ENCODE results near the gene PCSK1N. TPM values are rescaled to one million over a fixed set of nuclear protein-coding genes. Genes with fewer than 3 reads are reported as not detected.
A peak's percentile ranks its signal among the peaks of the same experiment; 100 is the strongest.
"Not testable (repeated sequence)": the region's sequence is repeated elsewhere in the genome, so short reads cannot be mapped to it uniquely, and the experiment has no call there.

Gene PCSK1N, protein sequence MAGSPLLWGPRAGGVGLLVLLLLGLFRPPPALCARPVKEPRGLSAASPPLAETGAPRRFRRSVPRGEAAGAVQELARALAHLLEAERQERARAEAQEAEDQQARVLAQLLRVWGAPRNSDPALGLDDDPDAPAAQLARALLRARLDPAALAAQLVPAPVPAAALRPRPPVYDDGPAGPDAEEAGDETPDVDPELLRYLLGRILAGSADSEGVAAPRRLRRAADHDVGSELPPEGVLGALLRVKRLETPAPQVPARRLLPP
- total RNA-seq, result 1 to 10 TPM; 2.9 to 4.0 TPM
- polyA plus RNA-seq (2013, experiment 1 of 2), result 41.3 TPM
- 47.1 TPM for polyA plus RNA-seq (2013, experiment 2 of 2)
- long read RNA-seq, experiment 1, partial matches to known transcripts, result 5 of 7 reads
- long read RNA-seq, experiment 1, other reads (novel, unspliced or antisense), result 0 of 7 reads
- long read RNA-seq, experiment 2, transcript PCSK1N-201 (3 exons, 1,050 nt), result major isoform, 7 of 7 reads
- long read RNA-seq, experiment 2, partial matches to known transcripts, result 0 of 7 reads
- long read RNA-seq, experiment 2, other reads (novel, unspliced or antisense), result 0 of 7 reads
- long read RNA-seq, experiment 3, partial matches to known transcripts, result 0 of 3 reads
- long read RNA-seq, experiment 3, other reads (novel, unspliced or antisense), result 0 of 3 reads
- long read RNA-seq, experiment 4, result 0 reads

DNA sequence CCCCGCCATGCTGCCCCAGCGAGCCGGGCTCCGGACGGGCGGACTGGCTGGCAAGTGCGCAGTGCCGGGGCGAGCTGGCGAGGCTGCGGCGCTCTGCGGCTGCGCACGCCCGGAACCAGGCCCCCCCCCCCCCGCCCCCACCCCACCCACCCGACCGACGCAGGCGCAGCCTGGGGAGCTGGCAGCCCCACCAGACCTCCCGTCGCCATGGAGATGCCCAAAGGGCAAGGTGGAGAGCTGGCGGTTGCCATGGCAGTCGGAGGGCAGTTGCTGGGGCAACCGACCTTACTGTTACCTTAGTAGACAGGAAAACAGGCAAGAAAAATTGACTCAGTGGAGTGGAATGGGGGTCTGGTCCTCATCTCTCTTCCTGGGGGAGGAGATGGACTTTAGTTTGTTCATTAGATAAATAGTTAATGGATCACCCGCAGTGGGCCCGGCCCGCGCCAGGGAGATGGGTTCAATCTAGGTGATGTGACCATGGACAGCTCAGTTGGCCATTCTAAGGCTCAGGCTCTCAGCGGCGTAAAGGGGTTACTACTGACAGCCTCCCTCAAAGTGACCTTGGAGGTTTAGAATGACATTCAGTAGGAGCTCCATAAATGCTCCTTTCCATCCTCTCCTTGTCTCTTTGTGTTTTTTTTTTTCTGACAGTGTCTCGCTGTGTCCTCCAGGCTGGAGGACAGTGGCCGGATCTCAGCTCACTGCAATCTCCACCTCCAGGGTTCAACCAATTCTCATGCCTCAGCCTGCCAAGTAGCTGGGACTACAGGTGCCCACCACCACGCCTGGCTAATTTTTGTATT is at the start of gene PCSK1N:
PCSK1N (minus strand) TSS at position 87 of the 806 bp plus-strand sequence; CDS start at position 9, 78 bp downstream.
- H3K27me3 Mint-ChIP-seq (ENCODE audit: insufficient read depth), result peaks cover 67% of the 10 kb centered on the region
- peak; percentile 61 for DNase-seq
- TF ChIP-seq, protein P1, sequence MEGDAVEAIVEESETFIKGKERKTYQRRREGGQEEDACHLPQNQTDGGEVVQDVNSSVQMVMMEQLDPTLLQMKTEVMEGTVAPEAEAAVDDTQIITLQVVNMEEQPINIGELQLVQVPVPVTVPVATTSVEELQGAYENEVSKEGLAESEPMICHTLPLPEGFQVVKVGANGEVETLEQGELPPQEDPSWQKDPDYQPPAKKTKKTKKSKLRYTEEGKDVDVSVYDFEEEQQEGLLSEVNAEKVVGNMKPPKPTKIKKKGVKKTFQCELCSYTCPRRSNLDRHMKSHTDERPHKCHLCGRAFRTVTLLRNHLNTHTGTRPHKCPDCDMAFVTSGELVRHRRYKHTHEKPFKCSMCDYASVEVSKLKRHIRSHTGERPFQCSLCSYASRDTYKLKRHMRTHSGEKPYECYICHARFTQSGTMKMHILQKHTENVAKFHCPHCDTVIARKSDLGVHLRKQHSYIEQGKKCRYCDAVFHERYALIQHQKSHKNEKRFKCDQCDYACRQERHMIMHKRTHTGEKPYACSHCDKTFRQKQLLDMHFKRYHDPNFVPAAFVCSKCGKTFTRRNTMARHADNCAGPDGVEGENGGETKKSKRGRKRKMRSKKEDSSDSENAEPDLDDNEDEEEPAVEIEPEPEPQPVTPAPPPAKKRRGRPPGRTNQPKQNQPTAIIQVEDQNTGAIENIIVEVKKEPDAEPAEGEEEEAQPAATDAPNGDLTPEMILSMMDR (conservative IDR thresholded peaks at IDR 0.05), result no peak
- H3K27ac Mint-ChIP-seq, result no peak within 1 kb of the TSS
- no peaks in the 10 kb centered on the region for H3K9me3 ChIP-seq (ENCODE audit: control insufficient read depth, low read length)
- H3K36me3 Mint-ChIP-seq (ENCODE audit: low read depth), result no peaks in the 10 kb centered on the region
- H3K27me3 ChIP-seq (ENCODE audit: control insufficient read depth, insufficient read depth, low read length, poor library complexity, severe bottlenecking), result peaks cover 57% of the 10 kb centered on the region
- H3K27ac ChIP-seq (ENCODE audit: low read depth, low read length), result no peak within 1 kb of the TSS
- peak within 1 kb of the TSS; percentile 78 for H3K4me3 ChIP-seq (ENCODE audit: low read length)
- no peaks in the 10 kb centered on the region for H3K4me1 Mint-ChIP-seq
- H3K36me3 ChIP-seq (ENCODE audit: control insufficient read depth, insufficient read depth, low read length), result no peaks in the 10 kb centered on the region
- WGBS, 2 experiments (ENCODE audit: insufficient coverage in 1 of 2, insufficient read length in 1 of 2), result 29 to 52% methylated on average over 5 to 12 of the region's 35 CpGs
- H3K9ac ChIP-seq (ENCODE audit: extremely low read depth, low read length, poor library complexity, severe bottlenecking), result no peak within 1 kb of the TSS
- H3K4me1 ChIP-seq (ENCODE audit: control insufficient read depth, insufficient read depth, low read length), result no peaks in the 10 kb centered on the region
- H3K4me3 Mint-ChIP-seq, result peak within 1 kb of the TSS; percentile 54
- peaks cover 55% of the 10 kb centered on the region for H3K9me3 Mint-ChIP-seq

DNA sequence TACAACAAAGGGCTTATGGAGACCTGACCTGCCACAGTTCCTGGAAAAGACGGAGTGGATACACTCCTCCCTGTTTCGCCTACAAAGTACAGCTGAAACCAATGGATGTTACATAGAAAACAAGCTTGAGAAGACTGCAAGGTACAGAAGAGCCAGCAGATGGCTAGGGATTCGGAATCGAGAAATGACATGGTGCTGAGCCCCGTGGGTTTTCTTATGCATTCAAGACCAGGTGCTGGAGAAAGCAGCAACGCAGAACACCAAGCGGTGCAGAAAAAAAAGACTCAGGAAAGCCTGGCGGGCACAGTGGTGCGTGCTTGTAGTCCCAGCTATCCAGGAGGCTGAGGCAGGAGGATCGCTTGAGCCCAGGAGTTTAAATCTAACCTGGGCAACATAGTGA is 48.3 kb upstream of the PCSK1N start:
- no peaks in the 10 kb centered on the region for H3K36me3 Mint-ChIP-seq (ENCODE audit: low read depth)
- Histone ChIP-seq H3K36me3 (ENCODE audit: control insufficient read depth, insufficient read depth, low read length) (no peaks in the 10 kb centered on the region), H3K27me3 (ENCODE audit: control insufficient read depth, insufficient read depth, low read length, poor library complexity, severe bottlenecking) (no peaks in the 10 kb centered on the region), H3K9me3 (ENCODE audit: control insufficient read depth, low read length) (no peaks in the 10 kb centered on the region), H3K4me3 (ENCODE audit: low read length) (no peak overlapping the region), H3K27ac (ENCODE audit: low read depth, low read length) (no peak overlapping the region), H3K4me1 (ENCODE audit: control insufficient read depth, insufficient read depth, low read length) (no peaks in the 10 kb centered on the region), H3K9ac (ENCODE audit: extremely low read depth, low read length, poor library complexity, severe bottlenecking) (no peak overlapping the region)
- WGBS, 2 experiments (ENCODE audit: insufficient coverage in 1 of 2, insufficient read length in 1 of 2), result 50 to 80% methylated on average over 2 to 10 of the region's 10 CpGs
- TF ChIP-seq, protein P1 (conservative IDR thresholded peaks at IDR 0.05), result peak; percentile 21
- H3K4me1 Mint-ChIP-seq, result no peaks in the 10 kb centered on the region
- no peak overlapping the region for H3K27ac Mint-ChIP-seq
- H3K9me3 Mint-ChIP-seq, result peaks cover 42% of the 10 kb centered on the region
- H3K4me3 Mint-ChIP-seq, result no peak overlapping the region
- DNase-seq, result no peak
- H3K27me3 Mint-ChIP-seq (ENCODE audit: insufficient read depth), result no peaks in the 10 kb centered on the region

DNA sequence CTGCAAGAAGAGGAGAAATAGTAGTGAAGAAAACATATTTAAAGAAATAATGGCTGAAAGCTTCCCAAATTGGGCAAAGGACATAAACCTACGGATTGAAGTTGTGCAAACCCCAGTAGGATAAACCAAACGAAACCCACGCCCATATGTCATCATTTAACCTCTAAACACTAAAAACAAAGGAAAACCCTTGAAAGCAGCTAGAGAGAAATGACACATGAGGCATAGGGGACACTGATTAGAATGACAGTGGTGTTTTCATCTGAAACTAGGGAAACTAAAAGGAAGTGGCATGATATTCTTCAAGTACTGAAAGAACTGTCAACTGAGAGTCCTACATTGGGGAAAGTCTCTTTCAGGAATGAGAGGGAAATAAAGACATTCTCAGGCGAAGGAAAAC is 41.5 kb upstream of the PCSK1N start:
- not testable (repeated sequence) for H3K4me3 Mint-ChIP-seq; H3K4me1 Mint-ChIP-seq; H3K27ac Mint-ChIP-seq; H3K4me1 ChIP-seq (ENCODE audit: control insufficient read depth, insufficient read depth, low read length); H3K9ac ChIP-seq (ENCODE audit: extremely low read depth, low read length, poor library complexity, severe bottlenecking); DNase-seq; H3K36me3 Mint-ChIP-seq (ENCODE audit: low read depth); H3K9me3 ChIP-seq (ENCODE audit: control insufficient read depth, low read length); H3K4me3 ChIP-seq (ENCODE audit: low read length); H3K27ac ChIP-seq (ENCODE audit: low read depth, low read length); H3K36me3 ChIP-seq (ENCODE audit: control insufficient read depth, insufficient read depth, low read length); H3K27me3 Mint-ChIP-seq (ENCODE audit: insufficient read depth); H3K27me3 ChIP-seq (ENCODE audit: control insufficient read depth, insufficient read depth, low read length, poor library complexity, severe bottlenecking)
- H3K9me3 Mint-ChIP-seq, result peaks cover 38% of the 10 kb centered on the region
- 100% methylated on average over 2 of the region's 4 CpGs; no CpG with 5 or more reads in 1 of the 2 experiments for WGBS, 2 experiments (ENCODE audit: insufficient coverage in 1 of 2, insufficient read length in 1 of 2)

DNA sequence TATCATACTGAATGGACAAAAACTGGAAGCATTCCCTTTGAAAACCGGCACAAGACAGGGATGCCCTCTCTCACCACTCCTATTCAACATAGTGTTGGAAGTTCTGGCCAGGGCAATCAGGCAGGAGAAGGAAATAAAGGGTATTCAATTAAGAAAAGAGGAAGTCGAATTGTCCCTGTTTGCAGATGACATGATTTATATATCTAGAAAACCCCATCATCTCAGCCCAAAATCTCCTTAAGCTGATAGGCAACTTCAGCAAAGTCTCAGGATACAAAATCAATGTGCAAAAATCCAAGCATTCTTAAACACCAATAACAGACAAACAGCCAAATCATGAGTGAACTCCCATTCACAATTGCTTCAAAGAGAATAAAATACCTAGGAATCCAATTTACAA is 36.6 kb upstream of the PCSK1N start:
- not testable (repeated sequence) for H3K36me3 Mint-ChIP-seq (ENCODE audit: low read depth); H3K27ac Mint-ChIP-seq; H3K4me3 Mint-ChIP-seq; H3K27me3 ChIP-seq (ENCODE audit: control insufficient read depth, insufficient read depth, low read length, poor library complexity, severe bottlenecking); H3K9ac ChIP-seq (ENCODE audit: extremely low read depth, low read length, poor library complexity, severe bottlenecking); H3K36me3 ChIP-seq (ENCODE audit: control insufficient read depth, insufficient read depth, low read length); H3K4me3 ChIP-seq (ENCODE audit: low read length); H3K4me1 ChIP-seq (ENCODE audit: control insufficient read depth, insufficient read depth, low read length); H3K4me1 Mint-ChIP-seq; DNase-seq; H3K9me3 ChIP-seq (ENCODE audit: control insufficient read depth, low read length); H3K27ac ChIP-seq (ENCODE audit: low read depth, low read length)
- Mint-ChIP-seq H3K27me3 (ENCODE audit: insufficient read depth) (peaks cover 17% of the 10 kb centered on the region), H3K9me3 (peaks cover 38% of the 10 kb centered on the region)
- WGBS, 2 experiments (ENCODE audit: insufficient coverage in 1 of 2, insufficient read length in 1 of 2), result no CpG with 5 or more reads among the region's 2 CpGs
